Brain microvascular endothelial cell (primary cell): Measurements from ENCODE around the gene KCNK15.

Source experiments
- DNase-seq: peaks from one replicate; pipeline ENCODE4 v3.0.0-alpha.2; 2020
- H3K27ac ChIP-seq: fragments of 250-450 bp; sonication (Bioruptor Pico); 2 replicates; pipeline ENCODE4 v1.5.1; 2020; ENCODE audit warnings: mild to moderate bottlenecking, moderate library complexity
- H3K27me3 ChIP-seq: fragments of 250-450 bp; sonication (Bioruptor Pico); replicated peaks from 2 replicates; pipeline ENCODE4 v1.5.1; 2020; ENCODE audit warnings: mild to moderate bottlenecking
- H3K36me3 ChIP-seq: fragments of 250-450 bp; sonication (Bioruptor Pico); replicated peaks from 2 replicates; pipeline ENCODE4 v1.5.1; 2020; ENCODE audit warnings: mild to moderate bottlenecking
- H3K4me3 ChIP-seq: 2 replicates; pipeline ENCODE4 v1.5.1; 2011; ENCODE audit warnings: low read depth, mild to moderate bottlenecking, control low read depth, low read length, moderate library complexity
- CTCF ChIP-seq: IDR thresholded peaks from 2 replicates; pipeline ENCODE4 v1.5.1; 2011; ENCODE audit warnings: low read depth, mild to moderate bottlenecking, moderate library complexity, low read length, control low read depth, inconsistent platforms; ENCODE audit errors: missing control alignments
- in situ Hi-C: cut with HindIII; loops from 2 replicates; pipeline ENCODE4 v1.10.0; 2017; ENCODE audit warnings: low sequenced_read_pairs, low pct_ligation_motif_present

KCNK15 gene

GRCh38 chr20:44752099-44752931 is 6.7 kb downstream of the KCNK15 start:
- peaks cover 29% of the 10 kb centered on the region for H3K27me3 ChIP-seq
- in situ Hi-C loops: no loop called here

GRCh38 chr20:44754554-44754953 is 8.9 kb downstream of the KCNK15 start:
- in situ Hi-C loops: no loop called here
- Histone ChIP-seq H3K36me3 (no peaks in the 10 kb centered on the region), H3K27ac (no peak overlapping the region), H3K4me3 (no peak overlapping the region), H3K27me3 (peaks cover 28% of the 10 kb centered on the region)
- DNase-seq: no peak
- no peak for TF ChIP-seq CTCF

More at GRCh38 chr20:44752099-44752931, 6.7 kb downstream of the KCNK15 start:
- H3K36me3 ChIP-seq: no peaks in the 10 kb centered on the region
- no peak for TF ChIP-seq CTCF
- H3K4me3 ChIP-seq: no peak overlapping the region
- DNase-seq: no peak
- H3K27ac ChIP-seq: no peak overlapping the region

- no peaks in the 10 kb centered on the region for H3K36me3 ChIP-seq
- no peak overlapping the region for H3K27ac ChIP-seq
- no peak for DNase-seq
- in situ Hi-C loops: no loop called here
- no peak for TF ChIP-seq CTCF
- no peak overlapping the region for H3K4me3 ChIP-seq
- H3K27me3 ChIP-seq: peaks cover 18% of the 10 kb centered on the region
Observed at GRCh38 chr20:44756011-44756688, 10.5 kb downstream of the KCNK15 start.

GRCh38 chr20:44756956-44757355 is 11.3 kb downstream of the KCNK15 start:
- no peak for TF ChIP-seq CTCF
- Histone ChIP-seq H3K27ac (no peak overlapping the region), H3K36me3 (no peaks in the 10 kb centered on the region), H3K27me3 (peaks cover 16% of the 10 kb centered on the region), H3K4me3 (no peak overlapping the region)
- in situ Hi-C loops: no loop called here
- no peak for DNase-seq

GRCh38 chr20:44758247-44759101 is 12.8 kb downstream of the KCNK15 start:
- no peak overlapping the region for H3K27ac ChIP-seq
- H3K27me3 ChIP-seq: peaks cover 6% of the 10 kb centered on the region
- no peak overlapping the region for H3K4me3 ChIP-seq
- no peaks in the 10 kb centered on the region for H3K36me3 ChIP-seq
- TF ChIP-seq CTCF: no peak
- DNase-seq: no peak
- in situ Hi-C loops: no loop called here
